H9 (cell line): ENCODE results near the gene LRRC14B. TPM values are rescaled to one million over a fixed set of nuclear protein-coding genes. Genes with fewer than 3 reads are reported as not detected.

Source experiments
- DNase-seq: peaks from one replicate; pipeline ENCODE4 v3.0.0-alpha.2; 2017
- H2AFZ ChIP-seq: one replicate; pipeline ENCODE4 v1.6.1; 2013; ENCODE audit warnings: mild to moderate bottlenecking, low read length, control low read depth, moderate library complexity
- H2AK5ac ChIP-seq: 2 replicates; pipeline ENCODE4 v1.6.1; 2013; ENCODE audit warnings: low read length, control low read depth, mixed read lengths; ENCODE audit not compliant: insufficient read length
- H2BK120ac ChIP-seq: one replicate; pipeline ENCODE4 v1.6.1; 2013; ENCODE audit warnings: low read depth, mild to moderate bottlenecking, low read length, control low read depth, inconsistent platforms; ENCODE audit not compliant: poor library complexity, severe bottlenecking
- H2BK12ac ChIP-seq: 2 replicates; pipeline ENCODE4 v1.6.1; 2013; ENCODE audit warnings: low read length, control low read depth, mixed read lengths, low read depth; ENCODE audit not compliant: insufficient read length
- H2BK15ac ChIP-seq: 2 replicates; pipeline ENCODE4 v1.6.1; 2013; ENCODE audit warnings: low read depth, low read length, control low read depth
- H2BK20ac ChIP-seq: one replicate; pipeline ENCODE4 v1.6.1; 2013; ENCODE audit warnings: low read depth, mild to moderate bottlenecking, low read length, control low read depth, inconsistent platforms; ENCODE audit not compliant: poor library complexity, severe bottlenecking
- H2BK5ac ChIP-seq: 2 replicates; pipeline ENCODE4 v1.6.1; 2013; ENCODE audit warnings: low read length, control low read depth, mixed read lengths; ENCODE audit not compliant: insufficient read length
- H3K14ac ChIP-seq: 2 replicates; pipeline ENCODE4 v1.6.1; 2013; ENCODE audit warnings: low read length, control low read depth; ENCODE audit not compliant: insufficient read depth
- H3K18ac ChIP-seq: 2 replicates; pipeline ENCODE4 v1.6.1; 2013; ENCODE audit warnings: low read depth, mild to moderate bottlenecking, mixed read lengths, low read length, control low read depth; ENCODE audit not compliant: insufficient read length
- H3K23ac ChIP-seq: 2 replicates; pipeline ENCODE4 v1.6.1; 2013; ENCODE audit warnings: low read length, control low read depth, mixed read lengths, low read depth; ENCODE audit not compliant: insufficient read length
- H3K23me2 ChIP-seq: 2 replicates; pipeline ENCODE4 v1.6.1; 2013; ENCODE audit warnings: low read depth, mild to moderate bottlenecking, mixed read lengths, low read length, control low read depth; ENCODE audit not compliant: insufficient read length, poor library complexity, severe bottlenecking
- H3K27ac ChIP-seq: 2 replicates; pipeline ENCODE4 v1.5.1; 2013; ENCODE audit warnings: low read length, control low read depth, mixed read lengths, low read depth; ENCODE audit not compliant: insufficient read length
- H3K27me3 ChIP-seq: 2 replicates; pipeline ENCODE4 v1.6.1; 2013; ENCODE audit warnings: low read length, control low read depth, inconsistent platforms; ENCODE audit not compliant: insufficient read depth
- H3K4ac ChIP-seq: 2 replicates; pipeline ENCODE4 v1.6.1; 2013; ENCODE audit warnings: low read depth, mild to moderate bottlenecking, control low read depth, inconsistent platforms, low read length, moderate library complexity
- H3K4me1 ChIP-seq: 2 replicates; pipeline ENCODE4 v1.6.1; 2013; ENCODE audit warnings: low read length, control low read depth, inconsistent platforms; ENCODE audit not compliant: insufficient read depth
- H3K4me2 ChIP-seq: 2 replicates; pipeline ENCODE4 v1.6.1; 2013; ENCODE audit warnings: low read length, control low read depth, mixed read lengths; ENCODE audit not compliant: insufficient read length, insufficient read depth
- H3K56ac ChIP-seq: 2 replicates; pipeline ENCODE4 v1.6.1; 2013; ENCODE audit warnings: low read depth, mild to moderate bottlenecking, mixed read lengths, low read length, control low read depth; ENCODE audit not compliant: insufficient read length
- H3K79me1 ChIP-seq: 2 replicates; pipeline ENCODE4 v1.6.1; 2013; ENCODE audit warnings: low read depth, mild to moderate bottlenecking, moderate library complexity, low read length, control low read depth, inconsistent platforms; ENCODE audit not compliant: insufficient read depth, poor library complexity, severe bottlenecking
- H3K79me2 ChIP-seq: 2 replicates; pipeline ENCODE4 v1.6.1; 2013; ENCODE audit warnings: low read length, control low read depth, inconsistent platforms; ENCODE audit not compliant: insufficient read depth
- H3K9ac ChIP-seq: 2 replicates; pipeline ENCODE4 v1.6.1; 2013; ENCODE audit warnings: low read length, control low read depth, mixed read lengths; ENCODE audit not compliant: insufficient read length; ENCODE audit errors: extremely low read depth
- H3K9me3 ChIP-seq: one replicate; pipeline ENCODE4 v1.6.1; 2013; ENCODE audit warnings: low read depth, low read length, inconsistent platforms; ENCODE audit not compliant: control insufficient read depth
- H3T11ph ChIP-seq: one replicate; pipeline ENCODE4 v1.6.1; 2013; ENCODE audit warnings: mild to moderate bottlenecking, low read length, control low read depth, inconsistent platforms
- H4K20me1 ChIP-seq: one replicate; pipeline ENCODE4 v1.6.1; 2013; ENCODE audit not compliant: control insufficient read depth, insufficient read length, insufficient read depth
- H4K5ac ChIP-seq: 2 replicates; pipeline ENCODE4 v1.6.1; 2013; ENCODE audit warnings: low read depth, mild to moderate bottlenecking, mixed read lengths, low read length, control low read depth; ENCODE audit not compliant: insufficient read length
- H4K8ac ChIP-seq: replicated peaks from 2 replicates; pipeline ENCODE4 v1.6.1; 2013; ENCODE audit warnings: low read length, control low read depth, mixed read lengths, low read depth; ENCODE audit not compliant: insufficient read length
- H4K91ac ChIP-seq: 2 replicates; pipeline ENCODE4 v1.6.1; 2013; ENCODE audit warnings: low read depth, mild to moderate bottlenecking, moderate library complexity, mixed read lengths, low read length, control low read depth; ENCODE audit not compliant: insufficient read length
- H3K27ac Mint-ChIP-seq, 3 experiments: 2 replicates in 2 of 3; 3 replicates in 1 of 3; pipeline ENCODE4 v1.8.0; 2020 to 2021; ENCODE audit warnings: mixed read lengths in 3 of 3, mild to moderate bottlenecking in 1 of 3, moderate library complexity in 1 of 3
- H3K27me3 Mint-ChIP-seq: 2 replicates; pipeline ENCODE4 v1.8.0; 2021; ENCODE audit warnings: low read depth, mild to moderate bottlenecking, moderate library complexity, mixed read lengths
- H3K36me3 Mint-ChIP-seq, 3 experiments: 2 replicates in 2 of 3; 3 replicates in 1 of 3; pipeline ENCODE4 v1.8.0; 2020 to 2021; ENCODE audit warnings: low read depth in 3 of 3, mixed read lengths in 3 of 3; ENCODE audit not compliant: insufficient read depth in 1 of 3
- H3K4me1 Mint-ChIP-seq, 2 experiments: 2 replicates each; pipeline ENCODE4 v1.8.0; 2020; ENCODE audit warnings: mixed read lengths in 2 of 2
- H3K4me3 Mint-ChIP-seq, 2 experiments: 2 replicates in 1 of 2; 3 replicates in 1 of 2; pipeline ENCODE4 v1.8.0; 2020 to 2021; ENCODE audit warnings: mild to moderate bottlenecking in 2 of 2, mixed read lengths in 2 of 2, moderate library complexity in 1 of 2
- H3K9me3 Mint-ChIP-seq, 2 experiments: 2 replicates in 1 of 2; 3 replicates in 1 of 2; pipeline ENCODE4 v1.8.0; 2020; ENCODE audit warnings: mild to moderate bottlenecking in 2 of 2, mixed read lengths in 2 of 2, moderate library complexity in 1 of 2
- WGBS: extraction: QIAGEN DNeasy Blood & Tissue Kit; methylation state at CpG from one replicate; pipeline ENCODE4 v1.1.7; 2013; ENCODE audit warnings: missing lambda C conversion rate, low lambda C conversion rate, mixed read lengths; ENCODE audit not compliant: insufficient read length; ENCODE audit errors: extremely low coverage; 5-methylcytosine and 5-hydroxymethylcytosine counted together
- total RNA-seq: library from RNA; stranded (reverse); gene quantifications from 2 replicates; pipeline ENCODE4 v1.2.1, GENCODE V29; 2021
- TF ChIP-seq, protein P1 (sequence below): fragments of 200-600 bp; sonication (generic); conservative IDR thresholded peaks from 3 replicates; pipeline ENCODE4 v1.8.0; 2021; ENCODE audit warnings: antibody characterized with exemption, mild to moderate bottlenecking

Gene LRRC14B
- total RNA-seq, 1 experiment from 2014 or later, result not detected

DNA sequence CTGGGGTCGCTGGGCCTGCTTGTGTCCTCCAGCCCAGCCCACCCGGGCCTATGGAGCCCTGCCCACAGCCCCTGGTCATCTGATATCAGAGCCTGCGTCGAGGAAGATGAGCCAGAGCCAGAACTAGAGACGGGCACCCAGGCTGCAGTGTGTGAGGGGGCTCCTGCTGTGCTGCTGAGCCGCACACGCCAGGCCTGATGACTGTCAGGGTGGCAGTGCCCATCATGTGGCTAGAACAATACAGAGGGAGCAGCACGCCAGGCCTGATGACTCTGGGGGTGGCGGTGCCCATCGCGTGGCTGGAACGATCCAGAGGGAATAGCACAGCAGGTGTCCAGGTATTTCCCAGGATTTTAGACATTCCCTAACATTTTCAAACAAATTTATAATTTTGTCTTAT is 9.2 kb upstream of the LRRC14B start:
- H4K91ac ChIP-seq, result no peak overlapping the region
- H3K14ac ChIP-seq, result no peak overlapping the region
- H3K36me3 Mint-ChIP-seq, result peaks cover 8 to 54% (median 53%) of the 10 kb centered on the region in 3 experiments
- no peak overlapping the region for H4K5ac ChIP-seq
- H2AK5ac ChIP-seq, result no peak overlapping the region
- no peak overlapping the region for H3K56ac ChIP-seq
- H3K79me2 ChIP-seq, result no peaks in the 10 kb centered on the region
- H2BK5ac ChIP-seq, result no peak overlapping the region
- no peaks in the 10 kb centered on the region for H3K9me3 ChIP-seq
- no peak overlapping the region for H3K9ac ChIP-seq
- H3K9me3 Mint-ChIP-seq, result no peaks in the 10 kb centered on the region
- TF ChIP-seq, protein P1, sequence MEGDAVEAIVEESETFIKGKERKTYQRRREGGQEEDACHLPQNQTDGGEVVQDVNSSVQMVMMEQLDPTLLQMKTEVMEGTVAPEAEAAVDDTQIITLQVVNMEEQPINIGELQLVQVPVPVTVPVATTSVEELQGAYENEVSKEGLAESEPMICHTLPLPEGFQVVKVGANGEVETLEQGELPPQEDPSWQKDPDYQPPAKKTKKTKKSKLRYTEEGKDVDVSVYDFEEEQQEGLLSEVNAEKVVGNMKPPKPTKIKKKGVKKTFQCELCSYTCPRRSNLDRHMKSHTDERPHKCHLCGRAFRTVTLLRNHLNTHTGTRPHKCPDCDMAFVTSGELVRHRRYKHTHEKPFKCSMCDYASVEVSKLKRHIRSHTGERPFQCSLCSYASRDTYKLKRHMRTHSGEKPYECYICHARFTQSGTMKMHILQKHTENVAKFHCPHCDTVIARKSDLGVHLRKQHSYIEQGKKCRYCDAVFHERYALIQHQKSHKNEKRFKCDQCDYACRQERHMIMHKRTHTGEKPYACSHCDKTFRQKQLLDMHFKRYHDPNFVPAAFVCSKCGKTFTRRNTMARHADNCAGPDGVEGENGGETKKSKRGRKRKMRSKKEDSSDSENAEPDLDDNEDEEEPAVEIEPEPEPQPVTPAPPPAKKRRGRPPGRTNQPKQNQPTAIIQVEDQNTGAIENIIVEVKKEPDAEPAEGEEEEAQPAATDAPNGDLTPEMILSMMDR, result no peak
- H2BK120ac ChIP-seq, result no peak overlapping the region
- no peak overlapping the region; a peak in 1 of 7 replicates for H3K27ac Mint-ChIP-seq
- no peak overlapping the region for H2BK20ac ChIP-seq
- H3K4me1 ChIP-seq, result no peaks in the 10 kb centered on the region; the same call in 1 of the 2 replicates
- H2BK12ac ChIP-seq, result no peak overlapping the region
- peaks cover 7 to 9% of the 10 kb centered on the region in 2 experiments for H3K4me1 Mint-ChIP-seq
- DNase-seq, result no peak
- no peak overlapping the region for H3K18ac ChIP-seq
- no peaks in the 10 kb centered on the region for H3K23me2 ChIP-seq
- no peak overlapping the region for H3K27ac ChIP-seq
- no peak overlapping the region for H3T11ph ChIP-seq
- H4K8ac ChIP-seq, result no peak overlapping the region
- H3K27me3 ChIP-seq, result no peaks in the 10 kb centered on the region
- no peak overlapping the region for H3K4me2 ChIP-seq
- WGBS, result no CpG with 5 or more reads among the region's 12 CpGs
- H3K4ac ChIP-seq, result no peak overlapping the region
- H4K20me1 ChIP-seq, result no peaks in the 10 kb centered on the region
- no peaks in the 10 kb centered on the region for H3K79me1 ChIP-seq
- no peak overlapping the region for H2AFZ ChIP-seq
- H3K27me3 Mint-ChIP-seq, result no peaks in the 10 kb centered on the region; the same call in 1 of the 2 replicates
- H3K23ac ChIP-seq, result no peak overlapping the region
- no peak overlapping the region for H2BK15ac ChIP-seq
- H3K4me3 Mint-ChIP-seq, result no peak overlapping the region
